Measurements from ENCODE around the gene STARD13. TPM values are rescaled to one million over a fixed set of nuclear protein-coding genes. Genes with fewer than 3 reads are reported as not detected.

Gene STARD13
- total and polyA plus RNA-seq, 2 donors (not counting 1 experiment from before 2014, with no cell fraction given): 0.06 to 0.22 TPM

GRCh38 chr13:33321686-33322542 is 36.4 kb upstream of the STARD13 start:
- Mint-ChIP-seq H3K4me1 (peaks cover 4% of the 10 kb centered on the region), H3K4me3 (no peak overlapping the region), H3K27ac (no peak overlapping the region), H3K27me3 (peaks cover 11% of the 10 kb centered on the region), H3K9me3 (ENCODE audit: insufficient read depth) (no peaks in the 10 kb centered on the region)
- no peaks in the 10 kb centered on the region for H3K9me3 ChIP-seq (ENCODE audit: control extremely low read depth in 1 of 3, control insufficient read depth in 2 of 3, insufficient read depth in 1 of 3, low read length in 2 of 3)
- H3K27ac ChIP-seq (ENCODE audit: low read length in 2 of 2): no peak overlapping the region
- ATAC-seq (ENCODE audit: low read depth) (no peak), DNase-seq (no peak)
- no peak overlapping the region for H2AFZ ChIP-seq (ENCODE audit: insufficient read depth, low read depth, low read length, poor library complexity, severe bottlenecking)
- 84% methylated on average over 4 of the region's 11 CpGs for WGBS (ENCODE audit: insufficient coverage)
- H3K4me1 ChIP-seq (ENCODE audit: control insufficient read depth in 2 of 2, insufficient read depth in 2 of 2, low read length in 2 of 2): no peaks in the 10 kb centered on the region
- no peaks in the 10 kb centered on the region for H3K36me3 ChIP-seq (replicated peaks in 1 of 2; ENCODE audit: control extremely low read depth in 1 of 2, control insufficient read depth in 1 of 2, extremely low read depth in 1 of 2, insufficient read depth in 2 of 2, low read length in 1 of 2)
- no peaks in the 10 kb centered on the region for H3K27me3 ChIP-seq (replicated peaks in 1 of 4; ENCODE audit: control extremely low read depth in 1 of 4, control insufficient read depth in 3 of 4, insufficient read depth in 4 of 4, low read length in 3 of 4)
- H3K79me2 ChIP-seq (ENCODE audit: control insufficient read depth, insufficient read depth, low read length): no peaks in the 10 kb centered on the region
- TF ChIP-seq EZH2 (IDR thresholded peaks at IDR 0.05; ENCODE audit: borderline replicate concordance, insufficient read depth, low read depth, low read length, poor library complexity, severe bottlenecking): no peak
- no peak for TF ChIP-seq CTCF (IDR thresholded peaks at IDR 0.05)
- H3K4me3 ChIP-seq (ENCODE audit: control extremely low read depth in 1 of 5, extremely low read depth in 1 of 5, insufficient read depth in 1 of 5, low read depth in 2 of 5, low read length in 4 of 5): no peak overlapping the region
- H4K20me1 ChIP-seq (ENCODE audit: control insufficient read depth, insufficient read depth, low read length, poor library complexity, severe bottlenecking): no peaks in the 10 kb centered on the region
- POLR2A ChIA-PET: no interaction called here
- no peak overlapping the region for H3K9ac ChIP-seq (ENCODE audit: low read length)
- CTCF ChIA-PET: no interaction called here
- no peak overlapping the region for H3K4me2 ChIP-seq (replicated peaks; ENCODE audit: low read depth, low read length, poor library complexity, severe bottlenecking)
- intact Hi-C loops (cut with micrococcal nuclease): no loop called here

GRCh38 chr13:33319859-33320258 is 34.3 kb upstream of the STARD13 start:
- no peak overlapping the region for H3K4me3 Mint-ChIP-seq
- Histone ChIP-seq H3K27ac (ENCODE audit: low read length in 2 of 2) (no peak overlapping the region), H3K36me3 (replicated peaks in 1 of 2; ENCODE audit: control extremely low read depth in 1 of 2, control insufficient read depth in 1 of 2, extremely low read depth in 1 of 2, insufficient read depth in 2 of 2, low read length in 1 of 2) (no peaks in the 10 kb centered on the region), H3K79me2 (ENCODE audit: control insufficient read depth, insufficient read depth, low read length) (no peaks in the 10 kb centered on the region), H3K4me3 (ENCODE audit: control extremely low read depth in 1 of 5, extremely low read depth in 1 of 5, insufficient read depth in 1 of 5, low read depth in 2 of 5, low read length in 4 of 5) (no peak overlapping the region), H3K9ac (ENCODE audit: low read length) (no peak overlapping the region), H3K4me1 (ENCODE audit: control insufficient read depth in 2 of 2, insufficient read depth in 2 of 2, low read length in 2 of 2) (no peaks in the 10 kb centered on the region), H3K9me3 (ENCODE audit: control extremely low read depth in 1 of 3, control insufficient read depth in 2 of 3, insufficient read depth in 1 of 3, low read length in 2 of 3) (no peaks in the 10 kb centered on the region), H4K20me1 (ENCODE audit: control insufficient read depth, insufficient read depth, low read length, poor library complexity, severe bottlenecking) (no peaks in the 10 kb centered on the region), H3K4me2 (replicated peaks; ENCODE audit: low read depth, low read length, poor library complexity, severe bottlenecking) (no peak overlapping the region), H2AFZ (ENCODE audit: insufficient read depth, low read depth, low read length, poor library complexity, severe bottlenecking) (no peak overlapping the region), H3K27me3 (replicated peaks in 1 of 4; ENCODE audit: control extremely low read depth in 1 of 4, control insufficient read depth in 3 of 4, insufficient read depth in 4 of 4, low read length in 3 of 4) (no peaks in the 10 kb centered on the region)
- H3K9me3 Mint-ChIP-seq (ENCODE audit: insufficient read depth): no peaks in the 10 kb centered on the region
- ChIA-PET CTCF (no interaction called here), POLR2A (no interaction called here)
- intact Hi-C loops (cut with micrococcal nuclease): no loop called here
- no peak for TF ChIP-seq CTCF (IDR thresholded peaks at IDR 0.05)
- TF ChIP-seq EZH2 (IDR thresholded peaks at IDR 0.05; ENCODE audit: borderline replicate concordance, insufficient read depth, low read depth, low read length, poor library complexity, severe bottlenecking): no peak
- no peak overlapping the region for H3K27ac Mint-ChIP-seq
- no peaks in the 10 kb centered on the region for H3K4me1 Mint-ChIP-seq
- no peak for DNase-seq
- no CpG with 5 or more reads among the region's 1 CpG for WGBS (ENCODE audit: insufficient coverage)
- no peak for ATAC-seq (ENCODE audit: low read depth)
- peaks cover 8% of the 10 kb centered on the region for H3K27me3 Mint-ChIP-seq

All from B cell (primary cell).